ENCODE measurements around the gene NPTX1.

DNA sequence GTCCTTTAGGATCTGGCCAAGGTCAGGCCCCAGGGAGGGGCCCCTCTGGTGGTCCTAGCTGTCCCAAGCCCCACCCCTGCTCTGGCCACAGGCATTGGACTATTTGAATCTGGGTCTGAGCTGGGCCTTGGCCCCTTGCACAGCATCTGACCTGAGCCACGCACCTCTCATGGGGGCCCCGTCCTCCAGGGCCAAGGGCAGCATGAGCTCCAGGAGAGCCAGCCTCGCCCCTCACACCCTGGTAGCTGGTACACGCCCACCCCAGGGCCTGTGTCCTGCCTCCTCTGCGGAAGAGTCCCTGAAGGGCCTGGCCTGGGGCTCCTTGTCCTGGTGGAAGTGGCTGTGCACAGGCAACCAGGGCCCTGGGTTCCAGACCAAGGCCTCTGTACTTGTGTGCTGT is 37.6 kb downstream of the NPTX1 start:
- TF ChIP-seq, protein P1, sequence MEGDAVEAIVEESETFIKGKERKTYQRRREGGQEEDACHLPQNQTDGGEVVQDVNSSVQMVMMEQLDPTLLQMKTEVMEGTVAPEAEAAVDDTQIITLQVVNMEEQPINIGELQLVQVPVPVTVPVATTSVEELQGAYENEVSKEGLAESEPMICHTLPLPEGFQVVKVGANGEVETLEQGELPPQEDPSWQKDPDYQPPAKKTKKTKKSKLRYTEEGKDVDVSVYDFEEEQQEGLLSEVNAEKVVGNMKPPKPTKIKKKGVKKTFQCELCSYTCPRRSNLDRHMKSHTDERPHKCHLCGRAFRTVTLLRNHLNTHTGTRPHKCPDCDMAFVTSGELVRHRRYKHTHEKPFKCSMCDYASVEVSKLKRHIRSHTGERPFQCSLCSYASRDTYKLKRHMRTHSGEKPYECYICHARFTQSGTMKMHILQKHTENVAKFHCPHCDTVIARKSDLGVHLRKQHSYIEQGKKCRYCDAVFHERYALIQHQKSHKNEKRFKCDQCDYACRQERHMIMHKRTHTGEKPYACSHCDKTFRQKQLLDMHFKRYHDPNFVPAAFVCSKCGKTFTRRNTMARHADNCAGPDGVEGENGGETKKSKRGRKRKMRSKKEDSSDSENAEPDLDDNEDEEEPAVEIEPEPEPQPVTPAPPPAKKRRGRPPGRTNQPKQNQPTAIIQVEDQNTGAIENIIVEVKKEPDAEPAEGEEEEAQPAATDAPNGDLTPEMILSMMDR (conservative IDR thresholded peaks at IDR 0.05; ENCODE audit: low read depth in 2 of 2) = no peak
- TF ChIP-seq, protein P2, sequence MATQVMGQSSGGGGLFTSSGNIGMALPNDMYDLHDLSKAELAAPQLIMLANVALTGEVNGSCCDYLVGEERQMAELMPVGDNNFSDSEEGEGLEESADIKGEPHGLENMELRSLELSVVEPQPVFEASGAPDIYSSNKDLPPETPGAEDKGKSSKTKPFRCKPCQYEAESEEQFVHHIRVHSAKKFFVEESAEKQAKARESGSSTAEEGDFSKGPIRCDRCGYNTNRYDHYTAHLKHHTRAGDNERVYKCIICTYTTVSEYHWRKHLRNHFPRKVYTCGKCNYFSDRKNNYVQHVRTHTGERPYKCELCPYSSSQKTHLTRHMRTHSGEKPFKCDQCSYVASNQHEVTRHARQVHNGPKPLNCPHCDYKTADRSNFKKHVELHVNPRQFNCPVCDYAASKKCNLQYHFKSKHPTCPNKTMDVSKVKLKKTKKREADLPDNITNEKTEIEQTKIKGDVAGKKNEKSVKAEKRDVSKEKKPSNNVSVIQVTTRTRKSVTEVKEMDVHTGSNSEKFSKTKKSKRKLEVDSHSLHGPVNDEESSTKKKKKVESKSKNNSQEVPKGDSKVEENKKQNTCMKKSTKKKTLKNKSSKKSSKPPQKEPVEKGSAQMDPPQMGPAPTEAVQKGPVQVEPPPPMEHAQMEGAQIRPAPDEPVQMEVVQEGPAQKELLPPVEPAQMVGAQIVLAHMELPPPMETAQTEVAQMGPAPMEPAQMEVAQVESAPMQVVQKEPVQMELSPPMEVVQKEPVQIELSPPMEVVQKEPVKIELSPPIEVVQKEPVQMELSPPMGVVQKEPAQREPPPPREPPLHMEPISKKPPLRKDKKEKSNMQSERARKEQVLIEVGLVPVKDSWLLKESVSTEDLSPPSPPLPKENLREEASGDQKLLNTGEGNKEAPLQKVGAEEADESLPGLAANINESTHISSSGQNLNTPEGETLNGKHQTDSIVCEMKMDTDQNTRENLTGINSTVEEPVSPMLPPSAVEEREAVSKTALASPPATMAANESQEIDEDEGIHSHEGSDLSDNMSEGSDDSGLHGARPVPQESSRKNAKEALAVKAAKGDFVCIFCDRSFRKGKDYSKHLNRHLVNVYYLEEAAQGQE (IDR thresholded peaks at IDR 0.05; ENCODE audit: unreplicated experiment) = no peak
- TF ChIP-seq JUNB (IDR thresholded peaks at IDR 0.05; ENCODE audit: unreplicated experiment) = no peak
